LNCaP clone FGC (cell line): ENCODE data around the gene BMP6.
"Not testable (repeated sequence)": the region's sequence is repeated elsewhere in the genome, so short reads cannot be mapped to it uniquely, and the experiment has no call there.

Experiments used
- DNase-seq: peaks from one replicate; pipeline ENCODE4 v3.0.0-alpha.2; 2011; ENCODE audit warnings: low read depth
- H3K4me3 ChIP-seq: 2 replicates; pipeline ENCODE4 v1.5.1; 2011; ENCODE audit warnings: mild to moderate bottlenecking, low read depth, low read length, control low read depth
- CTCF ChIP-seq: IDR thresholded peaks from 2 replicates; pipeline ENCODE4 v1.5.1; 2012; ENCODE audit warnings: mild to moderate bottlenecking; ENCODE audit not compliant: control insufficient read depth, insufficient read depth; ENCODE audit errors: extremely low read depth

BMP6 gene

GRCh38 chr6:7811441-7811840 is 85.5 kb downstream of the BMP6 start:
- DNase-seq = no peak
- TF ChIP-seq CTCF = no peak
- no peak overlapping the region for H3K4me3 ChIP-seq

GRCh38 chr6:7812623-7813022 is 86.7 kb downstream of the BMP6 start:
- H3K4me3 ChIP-seq = no peak overlapping the region
- DNase-seq = no peak
- TF ChIP-seq CTCF = no peak

- TF ChIP-seq CTCF = no peak
Measured at GRCh38 chr6:7813193-7813592, 87.3 kb downstream of the BMP6 start.

GRCh38 chr6:7813704-7814103 is 87.8 kb downstream of the BMP6 start:
- no peak for TF ChIP-seq CTCF
- no peak for DNase-seq
- H3K4me3 ChIP-seq = no peak overlapping the region

More at GRCh38 chr6:7813193-7813592, 87.3 kb downstream of the BMP6 start:
- H3K4me3 ChIP-seq = no peak overlapping the region
- no peak for DNase-seq

GRCh38 chr6:7815716-7816115 is 89.8 kb downstream of the BMP6 start:
- no peak for DNase-seq
- H3K4me3 ChIP-seq = no peak overlapping the region
- TF ChIP-seq CTCF = no peak

- not testable (repeated sequence) for DNase-seq, H3K4me3 ChIP-seq
Measured at GRCh38 chr6:7817184-7817583, 91.3 kb downstream of the BMP6 start.

- no peak overlapping the region for H3K4me3 ChIP-seq
- no peak for TF ChIP-seq CTCF
Measured at GRCh38 chr6:7818257-7819214, 92.6 kb downstream of the BMP6 start.

More at GRCh38 chr6:7818257-7819214, 92.6 kb downstream of the BMP6 start:
- no peak for DNase-seq
